Right renal cortex interstitium (tissue), 3 donors: ENCODE data around the gene BLNK. TPM values are rescaled to one million over a fixed set of nuclear protein-coding genes. Genes with fewer than 3 reads are reported as not detected.
"Not testable (repeated sequence)": the region's sequence is repeated elsewhere in the genome, so short reads cannot be mapped to it uniquely, and the experiment has no call there.

Experiments
- DNase-seq, 3 donors: peaks; one replicate each; pipeline ENCODE4 v3.0.0-alpha.2; 2013; ENCODE audit warnings: low read depth in 3 of 3, low spot score in 2 of 3
- polyA plus RNA-seq, 3 donors: library from polyadenylated mRNA; unstranded; fragments of 120-200 nt; gene quantifications; one replicate each; pipeline ENCODE4 v1.2.1, GENCODE V29; 2013; ENCODE audit not compliant: insufficient read length in 3 of 3

The BLNK gene
- polyA plus RNA-seq, 3 donors: 36.7 to 41.9 (median 38.2) TPM

GRCh38 chr10:96230527-96230926, 40.8 kb downstream of the BLNK start:
- DNase-seq: no peak

- peak; percentile 36 to 63 (median 52) for DNase-seq
Measured at GRCh38 chr10:96229568-96230030, 41.8 kb downstream of the BLNK start.

- no peak for DNase-seq
Measured at GRCh38 chr10:96228408-96228994, 42.9 kb downstream of the BLNK start.

GRCh38 chr10:96227206-96227605, 44.2 kb downstream of the BLNK start:
- no peak for DNase-seq

GRCh38 chr10:96225119-96225518, 46.2 kb downstream of the BLNK start:
- DNase-seq: no peak

- no peak for DNase-seq
Measured at GRCh38 chr10:96222908-96223307, 48.5 kb downstream of the BLNK start.

GRCh38 chr10:96222441-96222840, 48.9 kb downstream of the BLNK start:
- DNase-seq: no peak

GRCh38 chr10:96218826-96219225, 52.5 kb downstream of the BLNK start:
- no peak for DNase-seq

- DNase-seq: no peak
Measured at GRCh38 chr10:96217711-96218110, 53.7 kb downstream of the BLNK start.

GRCh38 chr10:96216775-96217174, 54.6 kb downstream of the BLNK start:
- DNase-seq: no peak

GRCh38 chr10:96212911-96213310, 58.5 kb downstream of the BLNK start:
- DNase-seq: no peak

- no peak for DNase-seq
Measured at GRCh38 chr10:96211764-96212163, 59.6 kb downstream of the BLNK start.

- no peak for DNase-seq
Measured at GRCh38 chr10:96208946-96209345, 62.4 kb downstream of the BLNK start.

- no peak for DNase-seq
Measured at GRCh38 chr10:96208271-96208670, 63.1 kb downstream of the BLNK start.

- DNase-seq: no peak
Measured at GRCh38 chr10:96205580-96205979, 65.8 kb downstream of the BLNK start.

- DNase-seq: no peak
Measured at GRCh38 chr10:96201525-96201924, 69.8 kb downstream of the BLNK start.

- DNase-seq: not testable (repeated sequence)
Measured at GRCh38 chr10:96189505-96189904, 81.9 kb downstream of the BLNK start.

- no peak for DNase-seq
Measured at GRCh38 chr10:96188916-96189315, 82.5 kb downstream of the BLNK start.

GRCh38 chr10:96188421-96188820, 82.9 kb downstream of the BLNK start:
- no peak for DNase-seq

GRCh38 chr10:96176985-96177384, 94.4 kb downstream of the BLNK start:
- no peak for DNase-seq

- no peak for DNase-seq
Measured at GRCh38 chr10:96172666-96173065, 98.7 kb downstream of the BLNK start.

- no peak for DNase-seq
Measured at GRCh38 chr10:96170230-96170629, 101.1 kb downstream of the BLNK start.

- DNase-seq: no peak
Measured at GRCh38 chr10:96168546-96168945, 102.8 kb downstream of the BLNK start.
